ENCODE results near the gene NFATC2. TPM values are rescaled to one million over a fixed set of nuclear protein-coding genes. Genes with fewer than 3 reads are reported as not detected.

The NFATC2 gene
- total and polyA plus RNA-seq, 2 experiments from 2014 or later, result 0.52 to 0.59 TPM

DNA sequence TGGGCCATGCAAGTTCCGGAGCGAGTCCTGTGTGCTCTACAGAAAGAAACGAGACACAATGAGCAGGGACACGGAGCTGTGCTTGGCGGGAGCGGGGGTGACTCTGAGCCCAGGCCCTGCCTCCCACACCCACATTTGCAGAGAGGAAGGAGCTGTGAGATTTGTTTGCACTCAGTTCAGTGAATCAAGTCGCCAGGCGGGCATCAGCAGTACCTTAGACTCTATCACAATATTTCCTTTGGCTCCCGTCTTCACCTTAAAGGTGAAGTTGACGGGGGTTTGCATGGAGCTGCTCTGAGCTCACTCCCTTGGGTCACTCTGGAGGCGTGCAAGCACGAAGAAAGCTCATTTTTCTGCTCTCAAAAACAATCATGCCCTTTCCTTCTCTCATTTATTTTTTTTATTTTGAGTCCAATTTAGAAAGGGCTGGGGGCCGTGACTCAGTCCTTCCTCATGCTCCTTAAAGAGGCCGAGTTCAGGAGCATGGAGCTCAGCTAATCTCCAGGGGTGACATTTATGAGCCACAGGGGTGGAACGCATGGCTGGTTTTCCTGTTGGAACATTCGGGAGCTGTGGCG is 188.2 kb downstream of the NFATC2 start:
- Mint-ChIP-seq H3K4me1 (peaks cover 2% of the 10 kb centered on the region; the same call in 1 of the 3 replicates), H3K9me3 (no peaks in the 10 kb centered on the region), H3K27me3 (ENCODE audit: insufficient read depth, low read depth, poor library complexity) (peaks cover 2% of the 10 kb centered on the region), H3K27ac (no peak overlapping the region), H3K4me3 (no peak overlapping the region), H3K36me3 (ENCODE audit: low read depth) (no peaks in the 10 kb centered on the region)
- Histone ChIP-seq H2AFZ (no peak overlapping the region), H3K4me1 (ENCODE audit: insufficient read depth) (no peaks in the 10 kb centered on the region), H3K27ac (ENCODE audit: low read depth) (no peak overlapping the region), H3F3A (replicated peaks; ENCODE audit: low read depth) (no peaks in the 10 kb centered on the region), H3K9me2 (ENCODE audit: insufficient read depth) (no peaks in the 10 kb centered on the region), H3K79me2 (replicated peaks; ENCODE audit: insufficient read depth) (no peaks in the 10 kb centered on the region), H3K36me3 (ENCODE audit: insufficient read depth) (no peaks in the 10 kb centered on the region), H3K27me3 (ENCODE audit: insufficient read depth) (no peaks in the 10 kb centered on the region), H3K4me2 (no peak overlapping the region), H4K20me1 (replicated peaks; ENCODE audit: insufficient read depth) (no peaks in the 10 kb centered on the region), H3K4me3 (no peak overlapping the region)
- no peak for TF ChIP-seq EZH2 (IDR thresholded peaks at IDR 0.05; ENCODE audit: low read depth, unreplicated experiment)
- DNase-seq (ENCODE audit: low spot score) (no peak), ATAC-seq (no peak)

- no peak overlapping the region for H3K4me2 ChIP-seq
- H3K4me3 ChIP-seq, result no peak overlapping the region
- H3K36me3 ChIP-seq (ENCODE audit: insufficient read depth), result no peaks in the 10 kb centered on the region
- H3K4me1 Mint-ChIP-seq, result peaks cover 2% of the 10 kb centered on the region; the same call in 1 of the 3 replicates
- no peaks in the 10 kb centered on the region for H3K9me3 Mint-ChIP-seq
- H3K79me2 ChIP-seq (replicated peaks; ENCODE audit: insufficient read depth), result no peaks in the 10 kb centered on the region
- no peak overlapping the region for H3K27ac ChIP-seq (ENCODE audit: low read depth)
- ATAC-seq, result no peak
- DNase-seq (ENCODE audit: low spot score), result no peak
- H3K27ac Mint-ChIP-seq, result no peak overlapping the region
- H3K9me2 ChIP-seq (ENCODE audit: insufficient read depth), result no peaks in the 10 kb centered on the region
- H3F3A ChIP-seq (replicated peaks; ENCODE audit: low read depth), result no peaks in the 10 kb centered on the region
- no peaks in the 10 kb centered on the region for H3K27me3 ChIP-seq (ENCODE audit: insufficient read depth)
- no peaks in the 10 kb centered on the region for H3K36me3 Mint-ChIP-seq (ENCODE audit: low read depth)
- H4K20me1 ChIP-seq (replicated peaks; ENCODE audit: insufficient read depth), result no peaks in the 10 kb centered on the region
- no peaks in the 10 kb centered on the region for H3K4me1 ChIP-seq (ENCODE audit: insufficient read depth)
- no peak overlapping the region for H2AFZ ChIP-seq
- no peak overlapping the region for H3K4me3 Mint-ChIP-seq
- peaks cover 2% of the 10 kb centered on the region for H3K27me3 Mint-ChIP-seq (ENCODE audit: insufficient read depth, low read depth, poor library complexity)
- TF ChIP-seq POLR2AphosphoS5 (IDR thresholded peaks at IDR 0.05; ENCODE audit: low read depth) (no peak), JUNB (IDR thresholded peaks at IDR 0.05; ENCODE audit: unreplicated experiment) (no peak), EZH2 (IDR thresholded peaks at IDR 0.05; ENCODE audit: low read depth, unreplicated experiment) (no peak), ZNF114 (CRISPR knock-in tag; IDR thresholded peaks at IDR 0.05) (no peak), REST (IDR thresholded peaks at IDR 0.05; ENCODE audit: unreplicated experiment) (no peak), NANOG (IDR thresholded peaks at IDR 0.05; ENCODE audit: borderline replicate concordance) (no peak), CREB1 (CRISPR knock-in tag; IDR thresholded peaks at IDR 0.05; ENCODE audit: low read depth) (no peak), CTCF (conservative IDR thresholded peaks at IDR 0.05; ENCODE audit: low read depth in 2 of 2) (no peak), STAT1 (IDR thresholded peaks at IDR 0.05; ENCODE audit: unreplicated experiment) (no peak), ZNF331 (CRISPR knock-in tag; IDR thresholded peaks at IDR 0.05; ENCODE audit: low read depth) (no peak), EZH2phosphoT487 (IDR thresholded peaks at IDR 0.05; ENCODE audit: unreplicated experiment) (no peak)
- TF ChIP-seq, protein P1, sequence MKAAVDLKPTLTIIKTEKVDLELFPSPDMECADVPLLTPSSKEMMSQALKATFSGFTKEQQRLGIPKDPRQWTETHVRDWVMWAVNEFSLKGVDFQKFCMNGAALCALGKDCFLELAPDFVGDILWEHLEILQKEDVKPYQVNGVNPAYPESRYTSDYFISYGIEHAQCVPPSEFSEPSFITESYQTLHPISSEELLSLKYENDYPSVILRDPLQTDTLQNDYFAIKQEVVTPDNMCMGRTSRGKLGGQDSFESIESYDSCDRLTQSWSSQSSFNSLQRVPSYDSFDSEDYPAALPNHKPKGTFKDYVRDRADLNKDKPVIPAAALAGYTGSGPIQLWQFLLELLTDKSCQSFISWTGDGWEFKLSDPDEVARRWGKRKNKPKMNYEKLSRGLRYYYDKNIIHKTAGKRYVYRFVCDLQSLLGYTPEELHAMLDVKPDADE (IDR thresholded peaks at IDR 0.05), result no peak
Observed at GRCh38 chr20:51353491-51353890, 189.0 kb downstream of the NFATC2 start.
